Astrocyte (in vitro differentiated cells and primary cell): ENCODE results near the gene TNRC6C. TPM values are rescaled to one million over a fixed set of nuclear protein-coding genes. Genes with fewer than 3 reads are reported as not detected.

Source experiments
- DNase-seq: peaks from one replicate; pipeline ENCODE4 v3.0.0-alpha.2; 2010; ENCODE audit warnings: low read depth
- FAIRE-seq: peaks from 2 replicates; lab custom pipeline; 2011; peaks lifted over from hg19 to GRCh38; lab: Jason Lieb, UNC
- H2AFZ ChIP-seq: 2 replicates; pipeline ENCODE4 v1.6.0; 2012; ENCODE audit warnings: low read depth, low read length, inconsistent platforms
- H3K27ac ChIP-seq: 2 replicates; pipeline ENCODE4 v1.5.1; 2011; ENCODE audit warnings: low read depth, low read length, inconsistent platforms
- H3K27me3 ChIP-seq: 2 replicates; pipeline ENCODE4 v1.6.0; 2011; ENCODE audit warnings: low read length, inconsistent platforms; ENCODE audit not compliant: insufficient read depth
- H3K36me3 ChIP-seq: 2 replicates; pipeline ENCODE4 v1.5.1; 2011; ENCODE audit warnings: low read length, inconsistent platforms; ENCODE audit not compliant: insufficient read depth
- H3K4me1 ChIP-seq: 2 replicates; pipeline ENCODE4 v1.5.1; 2011; ENCODE audit warnings: low read length, inconsistent platforms; ENCODE audit not compliant: insufficient read depth
- H3K4me2 ChIP-seq: 2 replicates; pipeline ENCODE4 v1.6.0; 2012; ENCODE audit warnings: low read length, inconsistent platforms
- H3K4me3 ChIP-seq: 2 replicates; pipeline ENCODE4 v1.5.1; 2011; ENCODE audit warnings: low read depth, mild to moderate bottlenecking, low read length, inconsistent platforms; ENCODE audit not compliant: insufficient read depth
- H3K79me2 ChIP-seq: 2 replicates; pipeline ENCODE4 v1.6.0; 2012; ENCODE audit warnings: mild to moderate bottlenecking, low read length, inconsistent platforms; ENCODE audit not compliant: insufficient read depth
- H3K9ac ChIP-seq: 2 replicates; pipeline ENCODE4 v1.6.0; 2012; ENCODE audit warnings: mild to moderate bottlenecking, low read length, inconsistent platforms
- H3K9me3 ChIP-seq: 2 replicates; pipeline ENCODE4 v1.5.1; 2012; ENCODE audit warnings: low read depth, mild to moderate bottlenecking, low read length, inconsistent platforms; ENCODE audit not compliant: insufficient read depth
- H4K20me1 ChIP-seq: 2 replicates; pipeline ENCODE4 v1.6.0; 2012; ENCODE audit warnings: low read length, inconsistent platforms; ENCODE audit not compliant: insufficient read depth
- H3K27ac Mint-ChIP-seq: one replicate; pipeline ENCODE4 v1.8.0; 2021; ENCODE audit warnings: mild to moderate bottlenecking, mixed read lengths; ENCODE audit not compliant: unreplicated experiment
- H3K27me3 Mint-ChIP-seq: one replicate; pipeline ENCODE4 v1.8.0; 2021; ENCODE audit warnings: low read depth, mixed read lengths; ENCODE audit not compliant: unreplicated experiment
- H3K36me3 Mint-ChIP-seq: one replicate; pipeline ENCODE4 v1.8.0; 2021; ENCODE audit warnings: low read depth, mixed read lengths; ENCODE audit not compliant: unreplicated experiment
- H3K4me1 Mint-ChIP-seq: one replicate; pipeline ENCODE4 v1.8.0; 2021; ENCODE audit warnings: low read depth, mixed read lengths; ENCODE audit not compliant: unreplicated experiment
- H3K4me3 Mint-ChIP-seq: one replicate; pipeline ENCODE4 v1.8.0; 2021; ENCODE audit warnings: mild to moderate bottlenecking, moderate library complexity, mixed read lengths; ENCODE audit not compliant: unreplicated experiment
- H3K9me3 Mint-ChIP-seq: one replicate; pipeline ENCODE4 v1.8.0; 2021; ENCODE audit warnings: mild to moderate bottlenecking, mixed read lengths; ENCODE audit not compliant: unreplicated experiment
- CTCF ChIP-seq: IDR thresholded peaks from 2 replicates; pipeline ENCODE4 v1.5.1; 2011; ENCODE audit warnings: low read depth, mild to moderate bottlenecking, inconsistent platforms, low read length, moderate library complexity; ENCODE audit not compliant: insufficient read depth
- EZH2 ChIP-seq: IDR thresholded peaks from 2 replicates; pipeline ENCODE4 v1.6.1; 2012; ENCODE audit warnings: mild to moderate bottlenecking, low read length, inconsistent platforms; ENCODE audit not compliant: insufficient read depth
- total RNA-seq: library from RNA; stranded (reverse); gene quantifications from 2 replicates; pipeline ENCODE4 v1.2.1, GENCODE V29; 2021

Gene TNRC6C
- total RNA-seq, 1 donor from 2014 or later: 7.3 TPM

DNA sequence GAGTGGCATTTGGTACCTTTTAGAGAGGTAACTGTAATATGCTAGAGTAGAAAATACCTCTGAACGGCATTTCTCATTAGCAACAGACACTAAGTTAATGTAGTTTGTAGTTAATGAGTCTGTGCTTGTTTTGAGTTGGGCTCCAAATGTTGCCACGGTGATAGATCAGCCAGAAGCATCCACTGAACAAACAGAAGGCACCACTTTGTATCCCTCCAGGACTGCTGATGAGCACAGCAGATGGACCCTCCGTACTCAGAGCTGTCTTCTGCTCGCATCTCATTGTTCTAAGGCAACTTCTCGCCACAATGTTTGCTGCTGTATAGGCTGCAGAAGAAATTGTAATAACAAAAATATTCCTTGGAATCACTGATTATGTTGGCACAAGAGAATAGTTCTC, 56.1 kb downstream of the TNRC6C start:
- TF ChIP-seq EZH2 (no peak), CTCF (no peak)
- no peaks in the 10 kb centered on the region for H3K4me1 ChIP-seq
- no peaks in the 10 kb centered on the region for H3K36me3 Mint-ChIP-seq

GRCh38 chr17:78016852-78017251, 58.3 kb downstream of the TNRC6C start:
- Histone ChIP-seq H4K20me1 (no peaks in the 10 kb centered on the region), H3K4me1 (no peaks in the 10 kb centered on the region), H3K4me3 (no peak overlapping the region), H2AFZ (no peak overlapping the region), H3K9ac (no peak overlapping the region), H3K36me3 (no peaks in the 10 kb centered on the region), H3K27me3 (no peaks in the 10 kb centered on the region), H3K9me3 (no peaks in the 10 kb centered on the region), H3K27ac (no peak overlapping the region), H3K79me2 (no peaks in the 10 kb centered on the region), H3K4me2 (no peak overlapping the region)
- Mint-ChIP-seq H3K4me1 (peaks cover 12% of the 10 kb centered on the region), H3K27me3 (peaks cover 3% of the 10 kb centered on the region), H3K9me3 (no peaks in the 10 kb centered on the region), H3K36me3 (no peaks in the 10 kb centered on the region), H3K27ac (no peak overlapping the region), H3K4me3 (no peak overlapping the region)
- no peak for DNase-seq
- FAIRE-seq: no peak
- TF ChIP-seq EZH2 (no peak), CTCF (no peak)

More for the DNA sequence above, 56.1 kb downstream of the TNRC6C start:
- DNase-seq (no peak), FAIRE-seq (no peak)
- Mint-ChIP-seq H3K4me3 (no peak overlapping the region), H3K4me1 (peaks cover 4% of the 10 kb centered on the region), H3K27me3 (peaks cover 3% of the 10 kb centered on the region), H3K9me3 (no peaks in the 10 kb centered on the region), H3K27ac (no peak overlapping the region)
- Histone ChIP-seq H3K9ac (no peak overlapping the region), H3K27ac (no peak overlapping the region), H2AFZ (no peak overlapping the region), H3K36me3 (no peaks in the 10 kb centered on the region), H4K20me1 (no peaks in the 10 kb centered on the region), H3K9me3 (no peaks in the 10 kb centered on the region), H3K4me2 (no peak overlapping the region), H3K79me2 (no peaks in the 10 kb centered on the region), H3K27me3 (no peaks in the 10 kb centered on the region), H3K4me3 (no peak overlapping the region)

DNA sequence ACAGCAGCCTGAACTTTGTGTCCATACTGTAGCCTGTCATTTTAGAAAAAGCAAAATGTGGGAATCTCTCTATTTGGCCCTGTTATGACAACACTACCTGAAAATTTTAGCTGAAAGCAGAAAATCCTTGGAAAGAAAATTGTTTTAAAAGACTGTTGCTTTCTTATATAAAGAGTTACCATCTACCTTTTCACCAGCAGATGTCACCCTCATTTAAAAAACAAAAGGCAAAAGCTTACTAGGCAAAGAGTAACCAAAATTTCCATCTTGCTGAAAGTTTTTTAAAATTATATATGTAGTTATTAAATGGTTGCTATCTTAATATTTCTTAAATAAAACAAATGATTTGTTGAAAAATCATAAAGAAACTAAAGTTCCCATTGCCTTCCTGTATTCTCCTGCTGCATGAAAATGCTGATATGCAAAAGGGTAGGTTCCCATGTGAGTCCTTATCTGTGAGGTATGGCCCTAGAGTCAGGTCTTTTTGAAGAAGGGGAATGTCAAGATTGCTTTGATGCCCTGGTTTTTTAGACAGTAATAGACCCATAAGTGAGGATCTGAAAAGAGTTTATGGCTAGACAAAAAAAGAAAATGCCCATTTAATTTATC, 61.0 kb downstream of the TNRC6C start:
- H3K27ac ChIP-seq: no peak overlapping the region
- no peaks in the 10 kb centered on the region for H3K36me3 ChIP-seq
- H3K4me2 ChIP-seq: no peak overlapping the region
- Mint-ChIP-seq H3K27me3 (no peaks in the 10 kb centered on the region), H3K9me3 (no peaks in the 10 kb centered on the region), H3K4me1 (peaks cover 12% of the 10 kb centered on the region), H3K36me3 (no peaks in the 10 kb centered on the region), H3K27ac (no peak overlapping the region), H3K4me3 (no peak overlapping the region)
- H2AFZ ChIP-seq: no peak overlapping the region
- H3K79me2 ChIP-seq: no peaks in the 10 kb centered on the region
- FAIRE-seq: no peak
- no peaks in the 10 kb centered on the region for H3K9me3 ChIP-seq
- no peak for TF ChIP-seq EZH2
- TF ChIP-seq CTCF: peak; percentile 53
- H4K20me1 ChIP-seq: no peaks in the 10 kb centered on the region
- no peaks in the 10 kb centered on the region for H3K4me1 ChIP-seq
- H3K9ac ChIP-seq: no peak overlapping the region
- H3K4me3 ChIP-seq: no peak overlapping the region
- no peaks in the 10 kb centered on the region for H3K27me3 ChIP-seq
- DNase-seq: peak; percentile 25
